Purkinje cell (primary cell): ENCODE data around the gene SCP2. TPM values are rescaled to one million over a fixed set of nuclear protein-coding genes. Genes with fewer than 3 reads are reported as not detected.

Experiments
- polyA plus RNA-seq: library from polyadenylated mRNA; unstranded; fragments of >200 nt; fragmentation: Nextera tagmentation; gene quantifications from 2 replicates; pipeline ENCODE4 v1.2.1, GENCODE V29; 2014

The SCP2 gene, protein sequence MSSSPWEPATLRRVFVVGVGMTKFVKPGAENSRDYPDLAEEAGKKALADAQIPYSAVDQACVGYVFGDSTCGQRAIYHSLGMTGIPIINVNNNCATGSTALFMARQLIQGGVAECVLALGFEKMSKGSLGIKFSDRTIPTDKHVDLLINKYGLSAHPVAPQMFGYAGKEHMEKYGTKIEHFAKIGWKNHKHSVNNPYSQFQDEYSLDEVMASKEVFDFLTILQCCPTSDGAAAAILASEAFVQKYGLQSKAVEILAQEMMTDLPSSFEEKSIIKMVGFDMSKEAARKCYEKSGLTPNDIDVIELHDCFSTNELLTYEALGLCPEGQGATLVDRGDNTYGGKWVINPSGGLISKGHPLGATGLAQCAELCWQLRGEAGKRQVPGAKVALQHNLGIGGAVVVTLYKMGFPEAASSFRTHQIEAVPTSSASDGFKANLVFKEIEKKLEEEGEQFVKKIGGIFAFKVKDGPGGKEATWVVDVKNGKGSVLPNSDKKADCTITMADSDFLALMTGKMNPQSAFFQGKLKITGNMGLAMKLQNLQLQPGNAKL
- polyA plus RNA-seq, result 188 and 216 TPM in 2 replicates

DNA sequence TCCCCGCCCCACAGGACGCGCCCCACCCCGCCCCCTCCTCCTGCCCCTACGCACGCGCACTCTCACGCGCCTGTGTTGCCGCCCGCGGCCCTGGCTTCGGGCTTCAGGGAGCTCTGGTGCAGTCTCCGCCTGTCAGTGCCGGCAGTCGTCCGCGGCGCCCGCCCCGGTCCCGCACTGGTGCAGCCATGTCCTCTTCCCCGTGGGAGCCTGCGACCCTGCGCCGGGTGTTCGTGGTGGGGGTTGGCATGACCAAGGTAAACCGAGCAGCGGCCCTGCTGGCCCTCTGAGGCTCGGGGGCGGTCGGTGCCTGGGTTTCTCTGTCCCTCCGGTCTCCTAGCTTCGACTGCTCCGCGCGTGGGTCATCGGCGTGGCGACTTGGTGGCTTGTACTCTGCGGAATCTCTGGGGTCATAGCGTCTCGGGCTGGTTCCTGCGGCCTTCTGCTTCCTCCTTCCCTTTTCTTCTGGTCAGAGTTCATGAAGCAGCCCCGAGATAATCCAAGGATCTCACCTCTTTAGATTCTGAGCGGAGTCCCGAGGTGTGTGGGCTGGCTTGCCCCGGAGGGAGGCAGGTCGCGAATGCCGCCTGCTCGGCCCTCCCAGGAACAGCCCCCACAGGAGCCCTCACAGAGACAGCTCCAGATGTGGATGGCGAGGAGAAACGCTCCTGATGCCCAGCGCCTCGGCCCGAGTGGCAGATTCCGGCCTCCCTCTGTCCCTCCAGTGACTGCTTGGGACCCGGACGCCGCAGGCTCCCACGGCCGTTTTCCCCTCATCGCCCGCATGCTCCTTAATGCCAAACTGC lies at the start of gene SCP2:
Gene SCP2, plus strand, starts transcription at position 65 of the 803 bp plus-strand sequence. Its CDS starts 121 bp downstream, at position 186.

DNA sequence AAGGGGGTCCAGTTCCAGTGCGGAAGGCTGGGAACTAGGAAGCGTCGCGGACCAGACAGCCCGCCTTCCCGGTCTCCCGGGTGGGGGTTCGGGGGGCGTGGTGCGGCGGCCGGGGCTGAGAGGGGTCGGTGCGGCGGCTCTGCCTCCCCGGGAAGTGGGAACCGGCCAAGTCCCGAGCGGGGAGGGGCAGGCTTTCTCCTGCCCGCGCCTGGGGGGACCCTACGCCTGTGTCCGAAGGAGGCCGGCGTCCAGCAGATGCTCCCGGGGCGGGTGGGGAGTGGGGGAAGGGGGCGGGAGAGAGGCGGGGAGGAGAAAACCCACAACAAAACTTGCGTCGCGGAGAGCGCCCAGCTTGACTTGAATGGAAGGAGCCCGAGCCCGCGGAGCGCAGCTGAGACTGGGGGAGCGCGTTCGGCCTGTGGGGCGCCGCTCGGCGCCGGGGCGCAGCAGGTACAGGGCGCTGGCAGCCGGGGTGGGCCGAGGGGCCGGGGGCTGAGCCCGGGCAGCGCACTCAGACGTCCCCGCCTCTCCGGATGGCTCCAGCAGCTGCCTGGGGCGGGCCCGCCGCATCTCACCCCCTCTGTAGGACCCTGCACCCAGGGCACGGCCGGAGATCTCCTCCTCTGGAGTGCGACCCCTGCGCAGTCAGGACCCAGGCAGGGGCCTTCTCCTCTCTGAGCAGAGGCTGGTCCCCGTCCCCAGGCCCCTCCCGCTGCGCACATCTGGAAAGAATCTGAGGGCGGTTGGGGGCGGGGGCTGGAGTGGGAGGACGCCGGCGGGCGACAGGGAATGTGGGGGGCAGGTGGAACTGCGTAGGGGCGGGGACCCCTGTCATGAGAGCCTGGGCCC lies 135.0 kb downstream of the SCP2 start, which contains the start of gene PODN:
Gene PODN, plus strand, starts transcription at position 355 of the 849 bp plus-strand sequence. CDS start 7,643 bp downstream, outside the sequence.

Other genes with a start within 250 kb of the SCP2 start
- gene COA7, start 228.9 kb upstream of the SCP2 start, polyA plus RNA-seq, result 6.2 and 7.2 TPM in 2 replicates
- 18.8 and 28.2 TPM in 2 replicates for gene ZYG11B, start 200.8 kb upstream of the SCP2 start, polyA plus RNA-seq
- not detected in 2 replicates for gene ZYG11A, start 84.5 kb upstream of the SCP2 start, polyA plus RNA-seq
- gene ECHDC2, start 5.5 kb upstream of the SCP2 start, polyA plus RNA-seq, result 10.5 and 12.3 TPM in 2 replicates
- gene PODN, start 134.9 kb downstream of the SCP2 start, polyA plus RNA-seq, result not detected in 2 replicates
- gene SLC1A7, start 215.4 kb downstream of the SCP2 start, polyA plus RNA-seq, result not detected in 2 replicates